Measurements from ENCODE around the gene USP25.

GRCh38 chr21:15874615-15875014 is 144.8 kb downstream of the USP25 start:
- TF ChIP-seq POLR2A (IDR thresholded peaks at IDR 0.05) (no peak), CTCF (IDR thresholded peaks at IDR 0.05) (no peak)
